ENCODE data around the gene KCTD21.

- no peak for TF ChIP-seq EZH2 (IDR thresholded peaks at IDR 0.05; ENCODE audit: borderline replicate concordance, insufficient read depth, low read depth, low read length, poor library complexity, severe bottlenecking)
- TF ChIP-seq, protein P1, sequence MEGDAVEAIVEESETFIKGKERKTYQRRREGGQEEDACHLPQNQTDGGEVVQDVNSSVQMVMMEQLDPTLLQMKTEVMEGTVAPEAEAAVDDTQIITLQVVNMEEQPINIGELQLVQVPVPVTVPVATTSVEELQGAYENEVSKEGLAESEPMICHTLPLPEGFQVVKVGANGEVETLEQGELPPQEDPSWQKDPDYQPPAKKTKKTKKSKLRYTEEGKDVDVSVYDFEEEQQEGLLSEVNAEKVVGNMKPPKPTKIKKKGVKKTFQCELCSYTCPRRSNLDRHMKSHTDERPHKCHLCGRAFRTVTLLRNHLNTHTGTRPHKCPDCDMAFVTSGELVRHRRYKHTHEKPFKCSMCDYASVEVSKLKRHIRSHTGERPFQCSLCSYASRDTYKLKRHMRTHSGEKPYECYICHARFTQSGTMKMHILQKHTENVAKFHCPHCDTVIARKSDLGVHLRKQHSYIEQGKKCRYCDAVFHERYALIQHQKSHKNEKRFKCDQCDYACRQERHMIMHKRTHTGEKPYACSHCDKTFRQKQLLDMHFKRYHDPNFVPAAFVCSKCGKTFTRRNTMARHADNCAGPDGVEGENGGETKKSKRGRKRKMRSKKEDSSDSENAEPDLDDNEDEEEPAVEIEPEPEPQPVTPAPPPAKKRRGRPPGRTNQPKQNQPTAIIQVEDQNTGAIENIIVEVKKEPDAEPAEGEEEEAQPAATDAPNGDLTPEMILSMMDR (IDR thresholded peaks at IDR 0.05) = no peak
Observed at GRCh38 chr11:78234006-78234405, 45.6 kb upstream of the KCTD21 start.
